ENCODE data around the gene TSPAN9.

TSPAN9 gene

DNA sequence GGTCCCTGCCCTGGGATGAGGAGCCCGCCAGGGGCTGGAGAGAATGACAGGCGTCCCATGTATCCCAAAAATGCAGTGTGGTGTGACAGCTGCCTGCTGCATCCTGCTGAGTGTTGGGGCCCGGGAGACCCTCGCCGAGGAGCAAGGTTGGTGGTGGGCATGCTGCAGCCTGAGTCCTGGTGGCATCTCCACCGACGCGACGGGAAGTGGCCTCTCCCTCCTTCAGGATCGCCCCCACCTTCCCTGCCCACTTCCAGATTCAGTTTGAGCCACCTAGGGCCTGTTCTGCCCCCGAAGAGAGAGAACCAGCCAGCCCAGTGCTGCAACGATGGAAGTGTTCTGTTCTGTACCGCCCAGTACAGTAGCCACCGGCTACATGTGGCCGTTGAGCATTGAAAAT, 70.1 kb downstream of the TSPAN9 start:
- CTCF ChIA-PET: interaction anchor here (0.8 to 1.0 kb wide), 2 partner anchors 128 to 153 kb away, joined by 3 read pairs; no protein-coding TSS in a partner anchor
- Mint-ChIP-seq H3K36me3 (no peaks in the 10 kb centered on the region), H3K4me1 (no peaks in the 10 kb centered on the region), H3K27me3 (peaks cover 24% of the 10 kb centered on the region), H3K9me3 (no peaks in the 10 kb centered on the region), H3K27ac (no peak overlapping the region), H3K4me3 (no peak overlapping the region)
- no peak for DNase-seq

GRCh38 chr12:3148366-3149000, 71.3 kb downstream of the TSPAN9 start:
- Mint-ChIP-seq H3K36me3 (no peaks in the 10 kb centered on the region), H3K9me3 (no peaks in the 10 kb centered on the region), H3K4me1 (peaks cover 4% of the 10 kb centered on the region), H3K27ac (no peak overlapping the region), H3K4me3 (no peak overlapping the region), H3K27me3 (peaks cover 32% of the 10 kb centered on the region)
- CTCF ChIA-PET: no interaction called here
- DNase-seq: no peak

GRCh38 chr12:3149515-3150307, 72.5 kb downstream of the TSPAN9 start:
- H3K36me3 Mint-ChIP-seq: no peaks in the 10 kb centered on the region
- H3K9me3 Mint-ChIP-seq: no peaks in the 10 kb centered on the region
- peaks cover 4% of the 10 kb centered on the region for H3K4me1 Mint-ChIP-seq
- no peak overlapping the region for H3K27ac Mint-ChIP-seq
- DNase-seq: no peak
- CTCF ChIA-PET: no interaction called here
- peaks cover 39% of the 10 kb centered on the region for H3K27me3 Mint-ChIP-seq
- H3K4me3 Mint-ChIP-seq: no peak overlapping the region

- no peak overlapping the region for H3K4me3 Mint-ChIP-seq
- CTCF ChIA-PET: no interaction called here
- no peak for DNase-seq
- H3K27me3 Mint-ChIP-seq: peaks cover 36% of the 10 kb centered on the region
- H3K27ac Mint-ChIP-seq: no peak overlapping the region
- H3K9me3 Mint-ChIP-seq: no peaks in the 10 kb centered on the region
- H3K4me1 Mint-ChIP-seq: peaks cover 4% of the 10 kb centered on the region
- H3K36me3 Mint-ChIP-seq: no peaks in the 10 kb centered on the region
Observed at GRCh38 chr12:3150308-3150670, 73.1 kb downstream of the TSPAN9 start.

DNA sequence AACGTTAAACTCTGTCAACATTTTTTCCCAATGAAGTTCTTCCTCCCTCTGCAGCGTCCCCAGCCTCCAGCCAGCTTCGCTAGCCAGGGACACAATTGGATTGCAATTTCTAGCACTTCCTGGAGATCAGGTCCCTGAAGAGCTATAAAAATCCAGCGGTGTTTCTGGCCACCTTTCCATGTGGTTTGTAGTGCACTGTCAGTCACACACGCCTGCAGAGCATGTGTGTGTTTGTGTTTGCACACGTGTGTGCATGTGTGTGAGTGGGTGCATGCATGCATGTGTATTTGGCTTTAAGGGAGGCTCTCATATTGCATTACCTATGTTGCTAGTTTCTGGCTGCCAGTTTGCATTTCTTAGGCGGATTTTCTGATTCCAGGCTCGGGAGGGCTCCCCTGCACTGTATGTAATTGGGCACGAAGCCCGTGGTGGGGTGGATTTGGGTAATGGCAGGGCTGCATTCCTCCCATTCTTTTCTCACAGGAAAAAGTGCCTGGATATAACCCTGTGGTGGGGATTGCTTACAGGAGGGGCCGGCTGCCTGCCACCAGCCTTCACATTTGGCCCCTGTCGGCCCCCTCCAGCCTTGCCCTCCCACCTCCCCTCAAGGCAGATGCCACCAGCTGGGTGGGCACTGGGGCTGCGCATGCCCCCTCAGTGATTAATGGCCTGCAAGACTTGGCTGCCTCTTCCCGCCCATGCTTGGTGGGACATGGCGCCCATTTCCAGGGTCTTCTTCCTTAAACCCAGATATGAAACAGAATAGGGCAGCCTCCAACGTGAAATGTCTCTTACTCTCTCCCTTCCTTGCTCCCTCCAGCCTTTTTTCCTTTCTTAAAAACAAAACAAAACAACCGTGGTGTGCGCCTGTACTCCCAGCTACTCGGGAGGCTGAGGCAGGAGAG, 74.0 kb downstream of the TSPAN9 start:
- H3K4me3 Mint-ChIP-seq: no peak overlapping the region
- H3K4me1 Mint-ChIP-seq: peaks cover 4% of the 10 kb centered on the region
- no peaks in the 10 kb centered on the region for H3K9me3 Mint-ChIP-seq
- DNase-seq: no peak
- no peak overlapping the region for H3K27ac Mint-ChIP-seq
- CTCF ChIA-PET: interaction anchor here (0.6 kb wide), 1 partner anchor 149 kb away, joined by 3 read pairs; no protein-coding TSS in a partner anchor
- no peaks in the 10 kb centered on the region for H3K36me3 Mint-ChIP-seq
- peaks cover 36% of the 10 kb centered on the region for H3K27me3 Mint-ChIP-seq

DNA sequence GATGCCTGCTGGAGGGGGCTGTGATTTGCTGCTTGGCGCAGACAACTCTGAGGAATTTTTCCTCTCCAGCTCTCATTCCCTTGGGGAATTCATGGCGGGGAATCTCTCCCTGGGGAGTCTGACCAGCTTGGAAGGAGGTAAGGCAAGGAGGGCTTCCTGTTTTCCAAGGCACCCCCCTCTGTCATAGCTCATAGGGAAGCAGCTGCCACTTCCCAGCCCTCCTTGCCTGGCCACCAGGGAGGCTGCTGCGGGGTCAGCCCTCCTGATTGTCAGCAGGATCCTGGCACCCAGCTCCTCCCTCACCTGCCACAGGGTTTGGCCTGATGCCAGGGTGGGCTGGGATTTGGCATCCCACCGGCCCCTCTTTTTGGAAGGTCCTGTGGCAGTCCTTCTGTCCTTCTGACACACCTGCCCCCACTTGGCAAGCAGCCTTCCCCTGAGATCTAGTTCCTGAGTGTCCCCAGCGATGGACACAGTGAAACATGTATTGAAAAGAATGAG, 74.9 kb downstream of the TSPAN9 start:
- H3K27ac Mint-ChIP-seq: no peak overlapping the region
- H3K4me3 Mint-ChIP-seq: no peak overlapping the region
- CTCF ChIA-PET: interaction anchor here (0.6 kb wide), 1 partner anchor 149 kb away, joined by 3 read pairs; no protein-coding TSS in a partner anchor
- peaks cover 36% of the 10 kb centered on the region for H3K27me3 Mint-ChIP-seq
- peaks cover 4% of the 10 kb centered on the region for H3K4me1 Mint-ChIP-seq
- no peak for DNase-seq
- no peaks in the 10 kb centered on the region for H3K9me3 Mint-ChIP-seq
- no peaks in the 10 kb centered on the region for H3K36me3 Mint-ChIP-seq

DNA sequence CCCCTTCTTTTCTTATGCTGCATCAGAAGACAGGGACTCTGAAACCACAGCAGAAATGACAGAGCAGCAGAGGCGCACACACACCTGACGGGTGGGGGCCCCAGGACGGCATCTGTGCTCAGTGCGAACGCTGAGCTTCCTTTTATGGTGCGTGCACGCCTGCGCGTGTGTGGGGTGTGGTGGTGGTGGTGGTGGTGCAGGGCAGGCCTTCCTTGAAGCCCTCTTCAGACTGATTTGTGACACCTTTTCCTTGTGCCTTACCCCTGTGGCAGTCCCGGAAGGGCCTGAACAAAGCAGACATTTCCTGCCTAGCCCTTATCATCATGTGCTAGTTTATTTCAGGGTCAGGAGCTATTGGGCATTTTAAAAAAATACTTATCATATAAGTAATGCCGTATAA, 75.7 kb downstream of the TSPAN9 start:
- no peak overlapping the region for H3K27ac Mint-ChIP-seq
- H3K4me1 Mint-ChIP-seq: peaks cover 4% of the 10 kb centered on the region
- CTCF ChIA-PET: interaction anchor here (1.5 kb wide), 1 partner anchor 147 kb away, joined by 3 read pairs; no protein-coding TSS in a partner anchor
- no peaks in the 10 kb centered on the region for H3K36me3 Mint-ChIP-seq
- peaks cover 36% of the 10 kb centered on the region for H3K27me3 Mint-ChIP-seq
- no peak overlapping the region for H3K4me3 Mint-ChIP-seq
- DNase-seq: no peak
- H3K9me3 Mint-ChIP-seq: no peaks in the 10 kb centered on the region

DNA sequence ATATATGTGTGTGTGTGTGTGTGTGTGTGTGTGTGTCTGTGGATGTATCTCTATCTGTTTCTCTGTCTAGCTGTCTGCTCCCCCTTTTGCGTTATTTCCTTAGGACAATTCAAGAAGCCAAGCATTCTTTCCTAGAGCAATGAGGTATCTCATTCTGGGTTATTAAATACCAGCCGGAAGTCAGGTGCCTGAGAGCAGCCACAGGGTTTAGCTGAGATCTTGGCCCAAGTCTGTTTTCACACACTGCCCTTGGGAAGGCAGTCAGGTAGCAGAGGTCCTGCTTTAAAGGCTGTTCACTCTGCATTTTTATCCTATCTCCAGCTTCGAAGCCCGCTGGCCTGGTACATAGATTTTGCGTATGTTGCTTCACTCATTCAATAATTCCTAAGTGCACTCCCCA, 76.8 kb downstream of the TSPAN9 start:
- H3K27me3 Mint-ChIP-seq: peaks cover 36% of the 10 kb centered on the region
- CTCF ChIA-PET: interaction anchor here (1.5 kb wide), 1 partner anchor 146 kb away, joined by 3 read pairs; no protein-coding TSS in a partner anchor
- no peak overlapping the region for H3K27ac Mint-ChIP-seq
- no peak for DNase-seq
- peaks cover 4% of the 10 kb centered on the region for H3K4me1 Mint-ChIP-seq
- no peak overlapping the region for H3K4me3 Mint-ChIP-seq
- no peaks in the 10 kb centered on the region for H3K36me3 Mint-ChIP-seq
- no peaks in the 10 kb centered on the region for H3K9me3 Mint-ChIP-seq

DNA sequence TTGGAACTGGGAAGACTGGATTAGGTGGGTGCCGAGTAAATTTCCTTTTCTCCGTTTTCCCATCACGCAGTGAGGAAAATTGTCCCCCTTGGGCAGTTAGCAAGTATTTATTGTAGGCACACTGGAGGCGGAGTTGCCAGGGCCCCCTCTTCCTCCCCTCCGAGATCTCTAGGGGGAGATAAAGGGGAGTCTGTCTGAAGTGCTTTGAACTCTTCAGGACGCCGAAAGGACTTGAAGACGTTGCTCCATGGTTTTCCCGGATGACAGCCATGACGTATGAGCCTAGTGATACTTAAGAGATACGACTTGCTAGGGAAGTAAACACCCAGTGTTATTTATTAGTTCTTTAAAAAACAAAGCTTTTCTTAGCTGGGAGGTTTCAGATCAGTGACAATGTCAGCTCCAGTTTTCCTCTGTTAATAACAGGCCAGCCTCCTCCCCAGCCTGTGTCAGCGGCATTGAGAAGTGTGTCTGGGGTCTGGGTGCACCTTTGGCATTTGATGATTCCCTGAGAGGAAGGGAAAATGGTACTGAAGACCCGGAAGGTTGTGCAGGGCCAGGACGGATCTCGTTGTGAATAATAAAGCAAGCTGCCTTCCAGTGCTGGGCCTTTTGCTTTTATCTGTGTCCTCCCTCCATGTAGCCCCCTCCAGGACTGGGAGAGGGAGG, 78.7 kb downstream of the TSPAN9 start:
- CTCF ChIA-PET: no interaction called here
- Mint-ChIP-seq H3K27ac (no peak overlapping the region), H3K36me3 (no peaks in the 10 kb centered on the region), H3K4me3 (no peak overlapping the region), H3K27me3 (peaks cover 30% of the 10 kb centered on the region), H3K9me3 (no peaks in the 10 kb centered on the region), H3K4me1 (peaks cover 4% of the 10 kb centered on the region)
- no peak for DNase-seq

- Mint-ChIP-seq H3K4me1 (peaks cover 3% of the 10 kb centered on the region), H3K36me3 (no peaks in the 10 kb centered on the region), H3K9me3 (no peaks in the 10 kb centered on the region), H3K4me3 (no peak overlapping the region), H3K27ac (no peak overlapping the region), H3K27me3 (peaks cover 13% of the 10 kb centered on the region)
- no peak for DNase-seq
- CTCF ChIA-PET: no interaction called here
Observed at GRCh38 chr12:3157581-3158323, 80.6 kb downstream of the TSPAN9 start.

- no peak for DNase-seq
- Mint-ChIP-seq H3K27me3 (peaks cover 14% of the 10 kb centered on the region), H3K9me3 (no peaks in the 10 kb centered on the region), H3K4me3 (no peak overlapping the region), H3K4me1 (no peaks in the 10 kb centered on the region), H3K27ac (no peak overlapping the region), H3K36me3 (no peaks in the 10 kb centered on the region)
- CTCF ChIA-PET: no interaction called here
Observed at GRCh38 chr12:3158851-3159465, 81.8 kb downstream of the TSPAN9 start.

DNA sequence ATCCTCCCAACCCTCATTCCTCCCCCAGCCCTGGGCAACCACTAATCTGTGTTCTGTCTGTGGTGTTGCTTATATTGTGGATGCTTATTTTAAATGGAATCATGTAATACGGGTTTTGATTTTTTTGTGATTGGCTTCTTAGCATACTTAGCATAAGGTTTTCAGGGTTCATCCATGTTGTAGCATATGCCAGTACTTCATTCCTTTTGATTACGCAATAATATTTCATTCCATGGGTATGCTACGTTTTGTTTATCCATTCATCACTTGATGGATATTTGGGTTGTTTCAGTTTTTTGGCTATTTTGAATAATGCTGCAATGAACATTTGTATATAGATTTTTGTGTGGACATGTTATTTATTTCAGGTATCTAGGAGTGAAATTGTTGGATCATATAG, 82.9 kb downstream of the TSPAN9 start:
- Mint-ChIP-seq H3K4me1 (no peaks in the 10 kb centered on the region), H3K4me3 (no peak overlapping the region), H3K27ac (no peak overlapping the region), H3K9me3 (no peaks in the 10 kb centered on the region), H3K36me3 (no peaks in the 10 kb centered on the region), H3K27me3 (peaks cover 5% of the 10 kb centered on the region)
- CTCF ChIA-PET: no interaction called here
- DNase-seq: no peak

DNA sequence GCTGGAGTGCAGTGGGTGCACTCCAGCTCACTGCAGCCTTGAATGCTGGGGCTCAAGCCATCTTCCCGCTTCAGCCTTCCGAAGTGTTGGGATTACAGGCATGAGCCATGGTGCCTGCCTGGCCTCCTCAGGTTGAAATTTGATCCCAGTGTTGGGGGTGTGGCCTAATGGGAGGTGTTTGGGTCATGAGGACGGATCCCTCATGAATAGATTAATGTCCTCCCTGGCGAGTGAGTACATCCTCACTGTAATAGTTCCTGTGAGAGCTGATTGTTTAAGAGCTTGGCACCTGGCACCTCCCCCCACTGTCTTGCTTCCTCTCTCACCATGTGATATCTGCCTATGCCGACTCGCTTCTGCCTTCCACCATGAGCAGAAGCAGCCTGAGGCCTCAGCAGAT, 84.7 kb downstream of the TSPAN9 start:
- no peak overlapping the region for H3K4me3 Mint-ChIP-seq
- no peaks in the 10 kb centered on the region for H3K36me3 Mint-ChIP-seq
- H3K9me3 Mint-ChIP-seq: no peaks in the 10 kb centered on the region
- CTCF ChIA-PET: no interaction called here
- H3K4me1 Mint-ChIP-seq: no peaks in the 10 kb centered on the region
- no peak for DNase-seq
- H3K27me3 Mint-ChIP-seq: peaks cover 5% of the 10 kb centered on the region
- H3K27ac Mint-ChIP-seq: no peak overlapping the region
